SK-N-SH (cell line): ENCODE measurements around the gene VWA5B1. TPM values are rescaled to one million over a fixed set of nuclear protein-coding genes. Genes with fewer than 3 reads are reported as not detected.

Source experiments
- CTCF ChIA-PET: fragments of 300-600, 350-600 bp; formaldehyde crosslinking; extraction: SDS; loops from one replicate; lab custom pipeline; 2021; lab: Yijun Ruan, JAX
- POLR2A ChIA-PET: fragments of 350-600 bp; sonication (Branson Sonifier 250); formaldehyde crosslinking; extraction: SDS; loops from one replicate; lab custom pipeline; 2020; ENCODE audit warnings: antibody characterized with exemption, inconsistent platforms; lab: Yijun Ruan, JAX
- DNase-seq: peaks from one replicate; pipeline ENCODE4 v3.0.0; 2012
- H2AFZ ChIP-seq: fragments of 200-600 bp; sonication (generic); 2 replicates; pipeline ENCODE4 v1.8.1; 2016; ENCODE audit warnings: antibody characterized with exemption, mild to moderate bottlenecking, low read depth
- H3F3A ChIP-seq: fragments of 200-600 bp; sonication (generic); replicated peaks from 2 replicates; pipeline ENCODE3; 2016; ENCODE audit warnings: antibody characterized with exemption, mild to moderate bottlenecking; ENCODE audit not compliant: insufficient read depth
- H3K27ac ChIP-seq, 2 experiments: fragments of 200-500 bp in 1 of 2; fragments of 200-600 bp in 1 of 2; sonication (Bioruptor generic) in 1 of 2; sonication (generic), shearing (Covaris generic) in 1 of 2; 2 replicates each; pipeline versions ENCODE4 v1.5.1 to v1.6.1; 2014 to 2016; ENCODE audit warnings: low read depth in 2 of 2, inconsistent platforms in 1 of 2, low read length in 1 of 2, mild to moderate bottlenecking in 1 of 2, mixed read lengths in 1 of 2
- H3K27me3 ChIP-seq: fragments of 200-600 bp; sonication (generic), shearing (Covaris generic); 2 replicates; pipeline ENCODE4 v1.6.1; 2016; ENCODE audit warnings: mixed run types; ENCODE audit not compliant: insufficient read depth
- H3K36me3 ChIP-seq, 2 experiments: fragments of 200-500 bp in 1 of 2; fragments of 200-600 bp in 1 of 2; sonication (Bioruptor generic) in 1 of 2; sonication (generic) in 1 of 2; replicated peaks in 1 of 2; 2 replicates each; pipeline versions ENCODE3 to v1.5.1; 2014 to 2016; ENCODE audit warnings: low read length in 1 of 2, mild to moderate bottlenecking in 1 of 2; ENCODE audit not compliant: insufficient read depth in 2 of 2, control insufficient read depth in 1 of 2
- H3K4me1 ChIP-seq, 2 experiments: fragments of 200-500 bp in 1 of 2; fragments of 200-600 bp in 1 of 2; sonication (Bioruptor generic) in 1 of 2; sonication (generic), shearing (Covaris generic) in 1 of 2; 2 replicates each; pipeline versions ENCODE4 v1.5.1 to v1.6.1; 2014 to 2016; ENCODE audit warnings: low read depth in 1 of 2, low read length in 1 of 2, mixed run types in 1 of 2; ENCODE audit not compliant: insufficient read depth in 2 of 2, control insufficient read depth in 1 of 2
- H3K4me2 ChIP-seq: fragments of 200-600 bp; sonication (generic), shearing (Covaris generic); 2 replicates; pipeline ENCODE4 v1.6.1; 2017; ENCODE audit warnings: mixed run types
- H3K4me3 ChIP-seq, 2 experiments: fragments of 200-500 bp in 1 of 2; fragments of 200-600 bp in 1 of 2; sonication (Bioruptor generic) in 1 of 2; sonication (generic), shearing (Covaris generic) in 1 of 2; 2 replicates each; pipeline versions ENCODE4 v1.5.1 to v1.8.1; 2014 to 2016; ENCODE audit warnings: low read depth in 2 of 2, inconsistent platforms in 1 of 2, low read length in 1 of 2, mild to moderate bottlenecking in 1 of 2, mixed read lengths in 1 of 2, moderate library complexity in 1 of 2
- H3K79me2 ChIP-seq: fragments of 200-600 bp; sonication (generic); 2 replicates; pipeline ENCODE4 v1.8.1; 2017; ENCODE audit warnings: mild to moderate bottlenecking; ENCODE audit not compliant: insufficient read depth
- H3K9ac ChIP-seq: fragments of 200-600 bp; sonication (generic); 2 replicates; pipeline ENCODE4 v1.6.1; 2017; ENCODE audit warnings: mixed run types
- H3K9me2 ChIP-seq: fragments of 200-600 bp; sonication (generic); 2 replicates; pipeline ENCODE4 v1.6.1; 2017; ENCODE audit warnings: mixed run types
- H3K9me3 ChIP-seq: fragments of 200-600 bp; sonication (generic); 2 replicates; pipeline ENCODE4 v1.6.1; 2017; ENCODE audit warnings: mixed run types, mild to moderate bottlenecking, moderate library complexity
- H4K20me1 ChIP-seq: fragments of 200-600 bp; sonication (generic); 2 replicates; pipeline ENCODE4 v1.6.1; 2017; ENCODE audit warnings: mild to moderate bottlenecking, mixed run types; ENCODE audit not compliant: insufficient read depth
- CHD2 ChIP-seq: fragments of 150-350 bp; IDR thresholded peaks from 2 replicates; pipeline ENCODE4 v1.6.1; 2018; ENCODE audit warnings: low read length; ENCODE audit not compliant: partially characterized antibody
- FOXJ3 ChIP-seq: sonication (generic); formaldehyde crosslinking; IDR thresholded peaks from 2 replicates; pipeline ENCODE4 v1.5.1; 2020; ENCODE audit warnings: mild to moderate bottlenecking, missing genetic modification reagents
- GABPA ChIP-seq: IDR thresholded peaks from 2 replicates; pipeline ENCODE4 v1.4.0; 2012; ENCODE audit warnings: low read depth, mild to moderate bottlenecking
- GATA2 ChIP-seq: sonication (generic); formaldehyde crosslinking; IDR thresholded peaks from 2 replicates; pipeline ENCODE4 v1.5.0; 2020; ENCODE audit warnings: mild to moderate bottlenecking, missing genetic modification reagents
- MAX ChIP-seq: IDR thresholded peaks from 2 replicates; pipeline ENCODE4 v1.4.0; 2012; ENCODE audit warnings: low read depth
- NRF1 ChIP-seq: IDR thresholded peaks from 2 replicates; pipeline ENCODE4 v1.6.1; 2012; ENCODE audit warnings: low read depth, mild to moderate bottlenecking, low read length
- RAD21 ChIP-seq: IDR thresholded peaks from 2 replicates; pipeline ENCODE4 v1.6.1; 2012; ENCODE audit warnings: mild to moderate bottlenecking, low read length
- RCOR1 ChIP-seq: fragments of 150-350 bp; IDR thresholded peaks from 2 replicates; pipeline ENCODE4 v1.6.1; 2017; ENCODE audit warnings: antibody characterized with exemption, low read length
- REST ChIP-seq: IDR thresholded peaks from 2 replicates; pipeline ENCODE4 v1.6.1; 2012; ENCODE audit warnings: mild to moderate bottlenecking, low read depth, low read length, moderate library complexity
- RXRA ChIP-seq: IDR thresholded peaks from 2 replicates; pipeline ENCODE4 v1.4.0; 2012; ENCODE audit warnings: low read depth, mild to moderate bottlenecking, borderline replicate concordance
- TAF1 ChIP-seq: IDR thresholded peaks from 2 replicates; pipeline ENCODE4 v1.6.1; 2012; ENCODE audit warnings: low read depth, mild to moderate bottlenecking, low read length, moderate library complexity, borderline replicate concordance
- TCF12 ChIP-seq: IDR thresholded peaks from 2 replicates; pipeline ENCODE4 v1.4.0; 2012
- ZBTB33 ChIP-seq: IDR thresholded peaks from 2 replicates; pipeline ENCODE4 v1.4.0; 2012; ENCODE audit warnings: low read depth, borderline replicate concordance
- WGBS: methylation state at CpG from one replicate; pipeline ENCODE4 v1.1.6; 2017; ENCODE audit warnings: low lambda C conversion rate; 5-methylcytosine and 5-hydroxymethylcytosine counted together
- polyA plus RNA-seq, 3 experiments: library from polyadenylated mRNA; depleted of rRNA; stranded (reverse); fragments of >200 nt; gene quantifications; 2 replicates each; pipeline ENCODE4 v1.2.3, GENCODE V29; 2012
- TF ChIP-seq, protein P1 (sequence below): IDR thresholded peaks from 2 replicates; pipeline ENCODE4; 2012
- TF ChIP-seq, protein P2 (sequence below): IDR thresholded peaks from 2 replicates; pipeline ENCODE4 v1.4.0; 2012; ENCODE audit warnings: low read depth, borderline replicate concordance

Gene VWA5B1
- polyA plus RNA-seq, 1 of the 3 experiments (the other 2 are of a cell fraction): not detected

DNA sequence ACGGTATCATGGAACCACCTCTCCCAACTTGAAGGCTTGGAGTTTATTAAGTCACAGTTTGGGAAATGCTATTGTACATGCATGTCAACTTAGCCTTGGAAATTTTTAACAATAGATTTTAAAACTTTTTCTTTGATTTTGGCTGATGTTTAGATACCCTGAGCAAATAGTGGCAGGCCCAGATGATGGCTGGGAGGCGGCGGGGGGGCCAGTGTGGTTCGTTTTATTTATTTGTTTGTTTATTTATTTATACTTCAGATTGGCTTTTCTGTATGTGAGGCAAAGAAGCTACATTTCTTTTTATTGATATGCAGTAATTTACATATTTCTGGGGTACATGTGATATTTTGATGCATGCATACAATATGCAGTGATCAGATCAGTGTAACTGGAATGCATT is 82.0 kb downstream of the VWA5B1 start:
- ChIA-PET POLR2A (no interaction called here), CTCF (interaction anchor here (0.9 to 6.0 kb wide), 5 partner anchors 10 to 160 kb away, joined by 5 to 31 read pairs (median 9); no protein-coding TSS in a partner anchor)
- no peak for DNase-seq
- TF ChIP-seq, protein P1, sequence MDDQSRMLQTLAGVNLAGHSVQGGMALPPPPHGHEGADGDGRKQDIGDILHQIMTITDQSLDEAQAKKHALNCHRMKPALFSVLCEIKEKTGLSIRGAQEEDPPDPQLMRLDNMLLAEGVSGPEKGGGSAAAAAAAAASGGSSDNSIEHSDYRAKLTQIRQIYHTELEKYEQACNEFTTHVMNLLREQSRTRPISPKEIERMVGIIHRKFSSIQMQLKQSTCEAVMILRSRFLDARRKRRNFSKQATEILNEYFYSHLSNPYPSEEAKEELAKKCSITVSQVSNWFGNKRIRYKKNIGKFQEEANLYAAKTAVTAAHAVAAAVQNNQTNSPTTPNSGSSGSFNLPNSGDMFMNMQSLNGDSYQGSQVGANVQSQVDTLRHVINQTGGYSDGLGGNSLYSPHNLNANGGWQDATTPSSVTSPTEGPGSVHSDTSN: no peak
- TF ChIP-seq GATA2 (CRISPR knock-in tag) (no peak), ZBTB33 (no peak), TAF1 (no peak), FOXJ3 (CRISPR knock-in tag) (no peak), TCF12 (no peak), RAD21 (no peak), RXRA (no peak), GABPA (no peak), RCOR1 (no peak), MAX (no peak), REST (no peak), NRF1 (no peak), CHD2 (no peak)
- TF ChIP-seq, protein P2, sequence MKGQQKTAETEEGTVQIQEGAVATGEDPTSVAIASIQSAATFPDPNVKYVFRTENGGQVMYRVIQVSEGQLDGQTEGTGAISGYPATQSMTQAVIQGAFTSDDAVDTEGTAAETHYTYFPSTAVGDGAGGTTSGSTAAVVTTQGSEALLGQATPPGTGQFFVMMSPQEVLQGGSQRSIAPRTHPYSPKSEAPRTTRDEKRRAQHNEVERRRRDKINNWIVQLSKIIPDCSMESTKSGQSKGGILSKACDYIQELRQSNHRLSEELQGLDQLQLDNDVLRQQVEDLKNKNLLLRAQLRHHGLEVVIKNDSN: no peak
- Histone ChIP-seq H3K9me2 (no peaks in the 10 kb centered on the region), H3K9me3 (no peaks in the 10 kb centered on the region), H4K20me1 (no peaks in the 10 kb centered on the region), H2AFZ (no peak overlapping the region), H3K4me1 (peaks cover 0 to 4% of the 10 kb centered on the region in 2 experiments; a peak in 2 of 4 replicates), H3K4me3 (no peak overlapping the region), H3F3A (no peaks in the 10 kb centered on the region), H3K27ac (no peak overlapping the region), H3K79me2 (no peaks in the 10 kb centered on the region), H3K4me2 (no peak overlapping the region), H3K27me3 (peaks cover 3% of the 10 kb centered on the region; the same call in 1 of the 2 replicates), H3K36me3 (no peaks in the 10 kb centered on the region), H3K9ac (no peak overlapping the region)
- WGBS: 24% methylated on average over 4 of the region's 4 CpGs
